NCI-H2029 (cell line): ENCODE results near the gene DHDH.

Source experiments
- DNase-seq: peaks from one replicate; lab custom pipeline; 2025; lab: John Stamatoyannopoulos, UW

DHDH gene

GRCh38 chr19:48967346-48968178 is 34.1 kb downstream of the DHDH start:
- no peak for DNase-seq

- no peak for DNase-seq
Measured at GRCh38 chr19:48968179-48968661, 34.7 kb downstream of the DHDH start.

DNA sequence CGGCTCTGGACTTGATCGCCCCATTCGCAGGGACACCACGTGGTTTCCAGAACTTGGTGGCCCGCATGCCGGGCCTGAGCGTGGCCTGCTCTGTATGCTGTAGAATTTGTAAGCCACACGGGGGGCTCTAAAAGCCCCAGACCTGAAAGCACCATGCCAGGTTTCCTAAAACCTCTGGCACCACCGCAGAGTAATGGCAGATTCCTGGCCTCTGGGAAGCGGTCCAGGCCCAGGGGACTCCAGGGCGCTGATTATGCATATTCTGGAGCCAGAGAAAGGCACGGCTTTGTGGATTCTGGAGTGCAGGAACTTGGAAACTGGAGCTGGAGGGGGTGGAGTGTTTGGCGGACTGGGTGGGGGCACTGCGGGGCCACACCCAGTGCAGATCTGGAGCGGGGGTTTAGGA is 35.3 kb downstream of the DHDH start:
- no peak for DNase-seq

DNA sequence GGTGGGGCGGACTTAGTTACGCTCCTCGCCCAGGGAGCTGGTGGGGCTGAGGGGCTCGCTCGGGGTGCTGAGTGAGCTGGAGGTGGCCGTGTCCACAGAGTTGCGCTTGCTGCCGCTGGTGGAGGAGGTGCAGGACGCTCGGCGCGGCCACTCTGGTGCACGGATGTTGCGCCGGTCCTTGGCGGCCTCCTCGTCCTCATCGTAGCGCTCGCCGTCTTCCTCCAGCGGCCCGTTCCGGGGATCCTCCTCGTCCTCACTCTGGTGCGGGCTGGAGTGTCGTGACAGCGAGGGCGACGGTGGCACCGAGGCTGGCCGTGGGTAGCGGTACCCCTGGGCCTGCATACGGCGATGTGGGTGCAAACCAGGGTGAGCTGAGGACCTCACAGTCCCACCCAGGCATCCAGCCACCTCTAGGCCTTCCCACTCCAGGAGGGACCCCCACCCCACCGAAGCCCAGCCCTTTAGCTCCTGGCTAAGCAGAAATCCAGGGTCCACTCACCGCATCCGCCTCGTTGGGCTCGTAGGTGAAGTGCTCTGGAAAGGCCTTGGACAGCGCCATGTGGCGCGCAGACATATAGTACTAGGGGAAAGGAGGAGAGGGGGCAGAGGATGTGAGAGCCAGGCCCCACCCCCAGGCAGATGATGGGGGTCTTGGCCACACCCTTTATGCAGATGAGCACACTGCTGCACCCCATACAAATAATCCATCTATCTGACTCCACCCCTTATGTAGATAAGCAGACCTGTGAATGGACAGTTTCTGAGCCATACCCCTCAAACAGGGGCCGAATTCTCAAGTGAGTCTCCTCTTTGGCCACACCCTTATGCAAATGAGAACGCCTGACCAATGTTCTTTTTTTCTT is 36.0 kb downstream of the DHDH start:
- DNase-seq: no peak

DNA sequence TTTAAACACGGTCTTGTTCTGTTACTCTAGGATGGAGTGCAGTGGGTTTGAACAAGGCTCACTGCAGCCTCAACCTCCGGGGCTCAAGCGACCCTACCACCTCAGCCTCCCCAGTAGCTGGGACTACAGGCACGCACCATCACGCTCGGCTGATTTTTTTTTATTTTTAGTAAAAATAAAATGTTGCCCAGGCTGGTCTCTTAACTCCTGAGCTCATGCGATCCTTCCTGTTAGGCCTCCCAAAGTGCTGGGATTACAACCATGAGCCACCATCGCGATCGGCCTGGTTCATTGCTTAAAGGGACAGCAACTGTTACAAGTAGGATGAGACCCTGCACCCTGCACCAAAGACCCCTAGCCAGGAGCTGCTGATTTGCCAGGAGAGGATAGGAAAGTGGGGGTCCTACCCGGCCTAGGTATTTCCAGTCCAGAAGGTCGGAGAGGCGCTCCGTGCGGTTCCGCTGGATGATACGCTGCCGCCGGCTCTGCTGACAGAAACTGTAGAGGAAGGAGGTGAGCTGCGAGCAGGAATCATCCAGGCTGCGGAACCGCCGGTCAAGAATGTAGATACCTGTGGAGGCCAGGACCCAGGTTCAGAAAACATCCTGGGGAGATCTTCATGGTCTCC is 36.8 kb downstream of the DHDH start:
- no peak for DNase-seq

DNA sequence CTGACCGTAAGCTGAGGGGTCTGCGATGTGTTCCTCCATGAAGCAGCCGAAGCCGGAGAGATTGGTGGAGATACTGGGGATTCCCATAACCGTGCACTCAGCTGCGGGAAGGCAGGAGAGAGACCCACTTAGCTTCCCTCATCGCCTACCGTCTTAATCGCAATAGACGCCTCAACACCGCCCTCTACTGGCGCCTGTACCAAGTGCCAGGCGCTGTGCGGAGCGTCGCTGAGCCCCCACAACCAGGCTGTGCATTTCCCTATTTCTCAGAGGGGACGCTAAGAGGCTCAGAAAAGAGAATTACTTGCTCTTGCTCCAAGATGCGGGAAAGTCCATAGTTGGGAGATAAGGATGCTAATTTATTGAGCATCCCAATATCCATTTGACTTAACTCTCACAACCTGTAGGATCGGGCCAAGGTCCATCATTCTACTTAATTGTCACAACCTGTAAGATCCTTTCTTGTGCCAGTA is 37.5 kb downstream of the DHDH start:
- peak; percentile 73 for DNase-seq

DNA sequence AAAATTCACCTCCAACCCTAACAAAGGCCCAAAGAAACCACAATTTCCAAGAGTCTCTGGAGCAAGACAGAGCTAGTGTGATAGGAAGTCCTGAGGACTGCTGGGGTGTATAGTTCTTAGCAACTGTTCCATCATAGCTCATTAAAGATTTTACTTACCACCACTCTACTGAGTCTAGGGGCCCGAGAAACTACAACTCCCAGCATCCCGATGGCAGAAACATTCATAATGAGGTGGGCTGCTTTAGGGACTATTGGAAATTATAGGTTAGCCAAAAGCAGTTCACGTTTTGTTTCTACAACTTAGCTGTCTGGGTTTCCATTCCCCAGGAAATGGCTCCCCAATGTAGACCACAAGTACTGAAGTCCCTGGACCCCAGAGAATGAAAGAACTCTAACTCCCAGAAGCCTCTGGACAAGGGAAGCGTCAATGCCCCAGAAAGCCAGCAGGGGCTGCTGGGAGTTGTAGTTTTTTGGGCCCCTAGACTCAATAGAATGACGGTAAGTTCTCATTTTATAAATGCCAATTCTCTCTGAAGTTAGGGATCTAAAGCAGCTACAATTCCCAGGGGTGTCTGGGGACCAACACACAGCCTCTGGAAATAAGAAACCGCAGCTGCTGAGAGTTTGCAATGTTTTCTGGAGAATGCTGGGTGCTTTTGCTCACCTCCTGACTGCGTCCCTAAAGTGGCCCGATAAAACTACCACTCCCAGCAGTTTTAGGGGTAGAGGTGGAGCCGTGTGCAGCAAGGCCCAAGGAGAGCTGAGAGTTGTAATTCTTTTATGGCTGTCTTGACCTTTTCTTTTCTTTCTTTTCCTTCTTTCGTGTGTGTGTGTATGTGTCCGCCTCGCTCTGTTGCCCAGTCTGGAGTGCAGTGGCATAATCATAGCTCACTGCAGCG is 42.7 kb downstream of the DHDH start:
- DNase-seq: no peak

DNA sequence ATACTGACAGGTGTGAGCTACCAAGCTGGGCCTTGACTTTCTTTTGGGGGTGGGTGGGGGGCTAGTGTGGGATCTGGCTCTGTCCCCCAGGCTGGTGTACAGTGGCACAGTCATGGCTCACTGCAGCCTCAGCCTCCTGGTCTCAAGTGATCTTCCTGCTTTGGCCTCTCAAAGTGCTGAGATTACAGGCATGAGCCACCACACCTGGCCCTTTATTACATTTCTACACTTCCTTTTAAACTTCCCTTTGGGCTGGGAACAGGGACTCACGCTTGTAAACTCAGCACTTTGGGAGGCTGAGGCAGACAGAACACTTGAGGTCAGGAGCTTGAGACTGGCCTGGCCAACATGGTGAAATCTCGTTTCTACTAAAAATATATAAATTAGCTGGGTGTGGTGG is 43.6 kb downstream of the DHDH start:
- no peak for DNase-seq

DNA sequence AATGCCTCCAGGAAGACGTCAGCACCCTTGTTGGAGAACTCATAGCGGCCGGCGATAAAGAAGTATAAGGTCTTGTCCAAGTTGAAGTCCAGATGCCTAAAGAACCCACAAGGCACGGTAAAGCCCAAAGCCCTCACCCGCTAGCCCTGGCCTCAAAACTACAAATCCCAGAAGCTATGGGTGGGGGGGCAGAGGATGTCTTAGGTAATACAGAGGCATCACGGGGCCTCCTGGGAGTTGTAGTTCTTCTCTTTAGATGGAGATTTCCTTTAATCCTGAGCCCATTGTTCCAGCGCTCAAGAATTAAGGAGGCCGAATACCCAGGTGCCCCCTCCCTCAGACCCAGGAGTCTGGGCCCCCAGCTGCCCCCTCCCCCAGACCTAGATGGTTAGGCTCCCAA is 48.8 kb downstream of the DHDH start:
- DNase-seq: no peak

DNA sequence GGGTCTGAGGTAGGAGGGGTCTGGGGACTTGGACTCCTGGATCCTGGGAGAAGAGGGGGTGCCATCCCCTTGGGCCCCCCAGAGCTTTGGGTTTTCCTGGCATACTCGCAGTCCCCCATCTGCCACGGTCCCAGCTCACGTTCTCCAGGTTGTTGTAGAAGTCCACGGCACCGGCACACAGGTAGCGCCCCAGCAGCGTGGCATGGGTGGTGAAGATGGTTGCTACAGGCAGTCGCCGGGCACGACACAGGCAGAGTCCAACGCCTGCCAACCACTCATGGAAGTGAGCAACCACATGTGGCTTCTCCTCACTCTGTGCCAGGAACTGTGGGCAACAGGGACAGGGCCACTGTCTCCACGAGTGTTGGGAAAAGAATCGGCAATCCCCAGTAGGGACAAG is 52.2 kb downstream of the DHDH start:
- DNase-seq: no peak

DNA sequence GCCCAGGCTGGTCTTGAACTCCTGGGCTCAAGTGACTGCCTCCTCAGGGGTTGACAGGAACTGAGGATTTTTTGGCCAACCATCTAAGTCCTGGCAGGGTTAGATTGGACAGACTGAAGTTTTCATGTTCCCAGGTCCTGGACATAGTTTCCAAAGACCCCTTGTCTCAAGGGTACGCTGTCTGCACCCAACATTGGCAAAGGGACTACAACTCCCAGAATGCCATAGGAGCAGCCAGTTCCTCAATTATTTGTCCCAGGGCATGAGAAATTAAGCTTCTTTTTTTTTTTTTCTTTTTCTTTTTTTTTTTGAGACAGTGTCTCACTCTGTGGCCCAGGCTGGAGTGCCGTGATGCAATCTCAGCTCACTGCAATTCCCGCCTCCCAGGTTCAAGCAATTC is 52.7 kb downstream of the DHDH start:
- no peak for DNase-seq

DNA sequence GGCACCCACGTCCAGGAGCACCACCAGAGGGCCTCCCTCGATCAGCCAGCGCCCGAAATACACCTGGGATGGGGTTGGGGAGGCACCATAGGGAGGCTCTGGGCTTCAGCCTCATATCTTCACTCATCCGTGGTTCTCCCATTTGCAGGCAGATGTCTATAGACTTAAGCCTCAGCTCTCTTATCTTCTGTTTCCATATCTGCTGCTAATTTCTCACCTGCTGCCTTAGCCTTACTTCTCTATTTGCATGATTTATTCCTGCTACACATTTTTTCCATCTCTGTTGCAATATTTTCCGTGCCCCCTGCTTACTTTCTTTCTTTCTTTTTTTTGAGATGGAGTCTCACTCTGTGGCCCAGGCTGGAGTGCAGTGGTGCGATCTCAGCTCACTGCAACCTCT is 53.8 kb downstream of the DHDH start:
- DNase-seq: no peak

- no peak for DNase-seq
Measured at GRCh38 chr19:48988286-48988685, 54.8 kb downstream of the DHDH start.

GRCh38 chr19:48988860-48989259 is 55.4 kb downstream of the DHDH start:
- DNase-seq: no peak

DNA sequence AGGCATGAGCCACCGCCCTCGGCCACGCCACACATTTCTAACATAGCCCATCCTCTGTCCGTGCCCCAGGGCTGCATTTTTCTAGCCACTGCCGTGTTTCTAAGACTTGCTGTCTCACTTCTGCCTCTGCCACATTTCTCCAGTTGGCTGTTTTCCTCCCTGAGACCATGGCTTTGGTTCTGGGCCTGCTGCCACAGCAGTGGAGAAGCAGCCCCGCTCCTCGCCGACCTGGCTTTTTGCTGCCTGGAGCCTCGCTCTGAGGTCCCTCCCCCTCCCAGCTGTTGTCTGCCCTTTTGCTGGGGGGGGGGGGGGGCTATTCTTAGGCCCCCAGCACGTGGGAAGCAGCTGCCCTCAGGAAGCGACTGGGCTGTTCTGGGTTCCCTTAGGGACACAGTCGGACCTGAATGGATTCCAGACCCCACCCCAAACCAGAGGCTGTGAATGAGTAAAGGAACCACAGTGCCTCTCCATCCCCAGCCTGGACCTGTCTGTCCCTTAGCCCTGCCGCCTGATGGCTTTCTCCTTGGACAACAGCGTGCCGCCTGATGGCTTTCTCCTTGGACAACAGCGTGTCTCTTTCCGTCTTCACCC is 56.3 kb downstream of the DHDH start:
- DNase-seq: no peak

GRCh38 chr19:48990400-48990799 is 56.9 kb downstream of the DHDH start:
- DNase-seq: no peak

DNA sequence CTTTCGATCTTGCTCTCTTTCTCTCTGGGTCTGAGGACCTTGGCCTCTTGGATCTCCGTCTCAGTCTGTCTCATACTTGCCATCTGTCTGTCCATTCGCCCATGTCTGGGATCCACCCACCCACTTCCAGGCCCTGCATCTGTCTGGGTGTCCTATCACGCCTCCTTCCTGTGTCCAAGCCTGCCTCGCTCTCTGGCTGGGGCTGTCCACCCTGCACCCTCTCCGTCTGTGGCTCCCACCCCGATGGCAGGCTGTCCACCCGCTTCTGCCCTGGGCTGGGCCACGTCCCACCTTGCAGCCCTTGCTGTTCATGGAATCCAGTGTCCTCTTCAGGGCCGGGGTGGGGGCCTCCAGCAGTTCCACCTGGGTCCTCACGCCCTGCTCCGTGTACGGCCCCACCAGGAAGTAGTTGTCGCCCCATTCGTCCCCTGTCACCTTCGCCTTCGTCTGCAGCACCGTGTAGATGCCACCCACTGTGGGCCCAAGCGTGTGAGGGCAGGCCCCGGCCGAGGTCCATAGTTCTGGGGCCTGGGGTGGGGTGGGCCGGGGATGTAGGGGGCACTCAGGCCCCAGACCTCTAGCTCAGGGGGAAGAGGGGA is 57.6 kb downstream of the DHDH start:
- no peak for DNase-seq

DNA sequence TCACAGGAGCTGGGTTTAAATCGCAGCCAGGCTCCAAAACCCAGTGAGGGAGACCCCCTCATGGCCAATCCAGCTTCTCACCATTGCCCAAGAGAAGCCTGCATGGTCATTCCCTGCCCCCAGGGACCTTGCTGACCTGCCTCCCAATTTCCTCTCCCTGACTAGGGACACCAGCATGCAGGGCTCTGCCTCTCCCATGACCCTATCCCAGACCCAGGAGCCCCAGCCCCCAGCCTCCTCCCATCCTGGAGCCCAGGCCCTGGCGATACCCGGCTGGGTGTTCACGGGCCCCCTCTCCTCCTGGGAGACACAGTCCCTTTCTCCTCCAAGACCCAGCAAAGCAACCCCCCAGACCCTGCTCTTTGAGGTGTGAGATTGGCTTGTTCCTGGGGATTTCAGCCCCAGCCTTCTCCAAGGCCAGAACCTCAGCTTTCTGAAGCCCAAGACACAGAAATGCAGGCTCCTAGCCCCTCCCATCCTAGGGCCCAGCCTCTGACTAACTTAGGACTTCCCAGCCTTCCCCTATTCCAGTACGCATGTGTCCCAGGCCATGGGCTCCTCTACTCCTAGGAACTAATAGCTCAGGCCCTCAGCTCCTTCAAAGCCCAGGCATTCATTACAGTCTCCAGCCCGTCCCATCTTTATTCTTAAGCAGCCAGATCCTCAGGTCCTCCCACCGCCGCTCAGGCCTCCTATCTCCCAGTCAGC is 58.5 kb downstream of the DHDH start:
- no peak for DNase-seq

GRCh38 chr19:48992581-48993174 is 59.2 kb downstream of the DHDH start:
- DNase-seq: no peak
